PFSK-1 (cell line): Measurements from ENCODE around the gene PLXNC1.

ENCODE experiments used
- FOXP2 ChIP-seq: optimal IDR thresholded peaks from 2 replicates; pipeline ENCODE3; 2011; ENCODE audit warnings: borderline replicate concordance, control low read depth, inconsistent platforms; ENCODE audit not compliant: insufficient read depth; ENCODE audit errors: extremely low read length, extremely low read depth
- POLR2AphosphoS5 ChIP-seq: IDR thresholded peaks from 2 replicates; pipeline ENCODE4 v1.6.1; 2012; ENCODE audit warnings: low read depth, mild to moderate bottlenecking, control low read depth, low read length, moderate library complexity
- REST ChIP-seq, 2 experiments: IDR thresholded peaks; 2 replicates each; pipeline versions ENCODE4 v1.6.1 to v1.8.0; 2011 to 2012; ENCODE audit warnings: low read depth in 2 of 2, low read length in 2 of 2, control low read depth in 1 of 2, inconsistent platforms in 1 of 2, mild to moderate bottlenecking in 1 of 2, moderate library complexity in 1 of 2; ENCODE audit not compliant: insufficient read depth in 1 of 2
- SIN3A ChIP-seq: IDR thresholded peaks from 2 replicates; pipeline ENCODE4 v1.6.1; 2012; ENCODE audit warnings: mild to moderate bottlenecking, low read length, moderate library complexity, borderline replicate concordance; ENCODE audit not compliant: insufficient read depth
- TAF1 ChIP-seq: IDR thresholded peaks from 2 replicates; pipeline ENCODE4 v1.6.1; 2012; ENCODE audit warnings: low read length, control low read depth, borderline replicate concordance; ENCODE audit not compliant: insufficient read depth

Gene PLXNC1

GRCh38 chr12:94167071-94167755 lies 18.8 kb downstream of the PLXNC1 start:
- TF ChIP-seq TAF1 (no peak), REST (IDR thresholded peaks at IDR 0.05; ENCODE audit: insufficient read depth in 1 of 2, low read depth in 2 of 2, low read length in 2 of 2) (no peak), POLR2AphosphoS5 (no peak), FOXP2 (no peak), SIN3A (no peak)

GRCh38 chr12:94167756-94168416 lies 19.5 kb downstream of the PLXNC1 start:
- 0 out of 4 replicates have a peak, but pooled peaks of 1 of the 2 experiments have one; percentile 4 for TF ChIP-seq REST (IDR thresholded peaks at IDR 0.05; ENCODE audit: insufficient read depth in 1 of 2, low read depth in 2 of 2, low read length in 2 of 2)
- TF ChIP-seq TAF1 = no peak
- TF ChIP-seq SIN3A = no peak

- TF ChIP-seq SIN3A (no peak), REST (IDR thresholded peaks at IDR 0.05; ENCODE audit: insufficient read depth in 1 of 2, low read depth in 2 of 2, low read length in 2 of 2) (no peak), TAF1 (no peak), FOXP2 (no peak), POLR2AphosphoS5 (no peak)
Observed at GRCh38 chr12:94169495-94169894, 21.1 kb downstream of the PLXNC1 start.

GRCh38 chr12:94169966-94170689 lies 21.8 kb downstream of the PLXNC1 start:
- TF ChIP-seq SIN3A (no peak), TAF1 (no peak), FOXP2 (no peak), POLR2AphosphoS5 (no peak), REST (IDR thresholded peaks at IDR 0.05; ENCODE audit: insufficient read depth in 1 of 2, low read depth in 2 of 2, low read length in 2 of 2) (no peak)
